Mesothelial cell of epicardium (in vitro differentiated cells): Measurements from ENCODE around the gene MRGPRF. TPM values are rescaled to one million over a fixed set of nuclear protein-coding genes. Genes with fewer than 3 reads are reported as not detected.

ENCODE experiments used
- DNase-seq, 2 experiments: peaks; one replicate each; pipeline ENCODE4 v3.0.0; 2021; ENCODE audit warnings: low spot score in 2 of 2; ENCODE audit not compliant: unreplicated experiment in 2 of 2
- H3K27ac Mint-ChIP-seq: 2 replicates; pipeline ENCODE4 v1.8.0; 2021; ENCODE audit warnings: mixed read lengths
- H3K27me3 Mint-ChIP-seq: 2 replicates; pipeline ENCODE4 v1.8.0; 2021; ENCODE audit warnings: low read depth, mixed read lengths
- H3K36me3 Mint-ChIP-seq: 2 replicates; pipeline ENCODE4 v1.8.0; 2021; ENCODE audit warnings: mixed read lengths
- H3K4me1 Mint-ChIP-seq: 2 replicates; pipeline ENCODE4 v1.8.0; 2021; ENCODE audit warnings: mixed read lengths
- H3K4me3 Mint-ChIP-seq: 2 replicates; pipeline ENCODE4 v1.8.0; 2021; ENCODE audit warnings: mild to moderate bottlenecking, moderate library complexity, mixed read lengths
- H3K9me3 Mint-ChIP-seq: 2 replicates; pipeline ENCODE4 v1.8.0; 2021; ENCODE audit warnings: mixed read lengths
- CTCF ChIP-seq: fragments of 200-600 bp; sonication (generic); IDR thresholded peaks from one replicate; pipeline ENCODE4 v1.5.0; 2021; ENCODE audit warnings: antibody characterized with exemption; ENCODE audit not compliant: unreplicated experiment
- total RNA-seq: library from RNA; stranded (reverse); gene quantifications from 3 replicates; pipeline ENCODE4 v1.2.1, GENCODE V29; 2021

The MRGPRF gene
- total RNA-seq, 1 donor from 2014 or later: 3.4 TPM

DNA sequence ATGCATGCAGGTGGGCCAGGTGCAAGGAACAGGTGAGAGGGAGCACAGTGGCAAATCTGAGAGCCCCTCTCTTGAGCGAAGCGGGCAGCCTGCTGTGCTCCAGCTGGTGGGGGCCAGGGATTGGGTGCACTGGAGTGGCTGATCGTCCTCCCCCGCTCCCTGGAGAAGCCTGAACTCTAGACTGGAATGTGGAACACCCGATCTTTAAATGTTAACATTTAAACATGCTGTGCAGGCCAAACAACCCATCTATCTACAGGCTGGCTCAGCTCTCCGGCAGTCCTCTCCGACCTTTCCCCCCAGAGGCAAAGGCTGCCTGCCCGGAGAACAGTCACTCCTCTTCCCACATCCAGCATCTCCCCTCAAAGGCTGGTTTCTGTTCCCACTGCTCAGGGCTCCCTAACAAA is 5.1 kb downstream of the MRGPRF start:
- no peak for TF ChIP-seq CTCF
- H3K4me1 Mint-ChIP-seq: peaks cover 42% of the 10 kb centered on the region
- no peak overlapping the region for H3K4me3 Mint-ChIP-seq
- H3K9me3 Mint-ChIP-seq: no peaks in the 10 kb centered on the region
- H3K36me3 Mint-ChIP-seq: no peaks in the 10 kb centered on the region
- H3K27ac Mint-ChIP-seq: peak overlapping the region; percentile 64
- H3K27me3 Mint-ChIP-seq: peaks cover 4% of the 10 kb centered on the region
- DNase-seq: no peak

DNA sequence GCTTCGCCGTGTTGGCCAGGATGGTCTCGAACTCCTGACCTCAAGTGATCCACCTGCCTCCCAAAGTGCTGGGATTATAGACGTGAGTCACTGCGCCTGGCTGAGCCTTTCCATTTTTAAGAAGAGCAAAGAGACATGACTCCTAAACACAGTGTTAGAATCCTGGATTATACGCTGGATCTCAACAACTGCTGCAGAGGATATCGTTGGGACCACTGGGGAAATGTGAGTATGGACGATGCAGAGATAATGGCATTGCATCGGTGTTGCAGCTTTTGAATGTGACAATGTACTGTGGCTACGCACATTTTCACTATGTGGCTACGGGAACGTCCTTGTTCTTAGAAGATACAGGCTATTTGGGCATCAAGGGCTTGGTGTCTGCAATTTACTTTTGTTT is 6.2 kb downstream of the MRGPRF start:
- Mint-ChIP-seq H3K27ac (no peak overlapping the region), H3K4me3 (no peak overlapping the region), H3K27me3 (no peaks in the 10 kb centered on the region), H3K9me3 (no peaks in the 10 kb centered on the region), H3K4me1 (peaks cover 38% of the 10 kb centered on the region), H3K36me3 (no peaks in the 10 kb centered on the region)
- TF ChIP-seq CTCF: no peak
- no peak for DNase-seq

- no peak for TF ChIP-seq CTCF
- no peak overlapping the region for H3K4me3 Mint-ChIP-seq
- no peaks in the 10 kb centered on the region for H3K27me3 Mint-ChIP-seq
- H3K36me3 Mint-ChIP-seq: no peaks in the 10 kb centered on the region
- DNase-seq: no peak
- H3K9me3 Mint-ChIP-seq: no peaks in the 10 kb centered on the region
- peaks cover 36% of the 10 kb centered on the region for H3K4me1 Mint-ChIP-seq
- H3K27ac Mint-ChIP-seq: no peak overlapping the region
These were observed 7.2 kb downstream of the MRGPRF start for GRCh38 chr11:69005631-69006368.

GRCh38 chr11:69005183-69005630 is 7.8 kb downstream of the MRGPRF start:
- Mint-ChIP-seq H3K9me3 (no peaks in the 10 kb centered on the region), H3K27me3 (no peaks in the 10 kb centered on the region), H3K36me3 (no peaks in the 10 kb centered on the region), H3K4me1 (peaks cover 35% of the 10 kb centered on the region), H3K4me3 (no peak overlapping the region), H3K27ac (no peak overlapping the region)
- TF ChIP-seq CTCF: no peak
- DNase-seq: no peak

GRCh38 chr11:69004411-69005182 is 8.4 kb downstream of the MRGPRF start:
- H3K27me3 Mint-ChIP-seq: no peaks in the 10 kb centered on the region
- no peak for TF ChIP-seq CTCF
- H3K4me1 Mint-ChIP-seq: peaks cover 30% of the 10 kb centered on the region
- no peaks in the 10 kb centered on the region for H3K36me3 Mint-ChIP-seq
- no peak for DNase-seq
- no peak overlapping the region for H3K4me3 Mint-ChIP-seq
- H3K27ac Mint-ChIP-seq: no peak overlapping the region
- H3K9me3 Mint-ChIP-seq: no peaks in the 10 kb centered on the region
